ENCODE measurements around the gene PAMR1. TPM values are rescaled to one million over a fixed set of nuclear protein-coding genes. Genes with fewer than 3 reads are reported as not detected.
"Not testable (repeated sequence)": the region's sequence is repeated elsewhere in the genome, so short reads cannot be mapped to it uniquely, and the experiment has no call there.

Gene PAMR1
- total RNA-seq, 1 experiment from 2014 or later = not detected

- intact Hi-C loops (cut with micrococcal nuclease; ENCODE audit: unreplicated experiment) = no loop called here
- TF ChIP-seq, protein P1, sequence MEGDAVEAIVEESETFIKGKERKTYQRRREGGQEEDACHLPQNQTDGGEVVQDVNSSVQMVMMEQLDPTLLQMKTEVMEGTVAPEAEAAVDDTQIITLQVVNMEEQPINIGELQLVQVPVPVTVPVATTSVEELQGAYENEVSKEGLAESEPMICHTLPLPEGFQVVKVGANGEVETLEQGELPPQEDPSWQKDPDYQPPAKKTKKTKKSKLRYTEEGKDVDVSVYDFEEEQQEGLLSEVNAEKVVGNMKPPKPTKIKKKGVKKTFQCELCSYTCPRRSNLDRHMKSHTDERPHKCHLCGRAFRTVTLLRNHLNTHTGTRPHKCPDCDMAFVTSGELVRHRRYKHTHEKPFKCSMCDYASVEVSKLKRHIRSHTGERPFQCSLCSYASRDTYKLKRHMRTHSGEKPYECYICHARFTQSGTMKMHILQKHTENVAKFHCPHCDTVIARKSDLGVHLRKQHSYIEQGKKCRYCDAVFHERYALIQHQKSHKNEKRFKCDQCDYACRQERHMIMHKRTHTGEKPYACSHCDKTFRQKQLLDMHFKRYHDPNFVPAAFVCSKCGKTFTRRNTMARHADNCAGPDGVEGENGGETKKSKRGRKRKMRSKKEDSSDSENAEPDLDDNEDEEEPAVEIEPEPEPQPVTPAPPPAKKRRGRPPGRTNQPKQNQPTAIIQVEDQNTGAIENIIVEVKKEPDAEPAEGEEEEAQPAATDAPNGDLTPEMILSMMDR (IDR thresholded peaks at IDR 0.05; ENCODE audit: unreplicated experiment) = no peak
- Mint-ChIP-seq H3K27me3 (ENCODE audit: unreplicated experiment) (peaks cover 84% of the 10 kb centered on the region), H3K27ac (ENCODE audit: unreplicated experiment) (no peak overlapping the region), H3K4me1 (ENCODE audit: low read depth, unreplicated experiment) (no peaks in the 10 kb centered on the region), H3K36me3 (ENCODE audit: insufficient read depth, unreplicated experiment) (no peaks in the 10 kb centered on the region), H3K4me3 (ENCODE audit: low read depth, unreplicated experiment) (no peak overlapping the region), H3K9me3 (ENCODE audit: low read depth, unreplicated experiment) (no peaks in the 10 kb centered on the region)
- BruUV-seq (replicated peaks) = no TSS peak
- CTCF ChIA-PET = no interaction called here
- DNase-seq = no peak
Measured at GRCh38 chr11:35548925-35549561, 23.6 kb upstream of the PAMR1 start.

DNA sequence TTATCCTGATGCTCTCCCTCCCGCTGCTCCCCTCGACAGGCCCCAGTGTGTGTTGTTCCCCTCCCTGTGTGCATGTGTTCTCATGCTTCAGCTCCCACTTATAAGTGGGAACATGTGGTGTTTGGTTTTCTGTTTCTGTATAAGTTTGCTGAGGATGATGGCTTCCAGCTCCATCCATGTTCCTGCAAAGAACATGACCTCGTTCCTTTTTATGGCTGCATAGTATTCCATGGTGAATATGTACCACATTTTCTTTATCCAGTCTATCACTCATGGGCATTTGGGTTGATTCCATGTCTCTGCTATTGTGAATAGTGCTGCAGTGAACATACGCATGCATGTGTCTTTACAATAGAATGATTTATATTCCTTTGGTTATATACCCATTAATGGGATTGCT is 22.6 kb upstream of the PAMR1 start:
- H3K4me1 Mint-ChIP-seq (ENCODE audit: low read depth, unreplicated experiment); intact Hi-C loops (cut with micrococcal nuclease; ENCODE audit: unreplicated experiment); H3K4me3 Mint-ChIP-seq (ENCODE audit: low read depth, unreplicated experiment); H3K9me3 Mint-ChIP-seq (ENCODE audit: low read depth, unreplicated experiment); DNase-seq; CTCF ChIA-PET; H3K36me3 Mint-ChIP-seq (ENCODE audit: insufficient read depth, unreplicated experiment); H3K27ac Mint-ChIP-seq (ENCODE audit: unreplicated experiment); BruUV-seq (replicated peaks): not testable (repeated sequence)
- H3K27me3 Mint-ChIP-seq (ENCODE audit: unreplicated experiment) = peaks cover 75% of the 10 kb centered on the region

DNA sequence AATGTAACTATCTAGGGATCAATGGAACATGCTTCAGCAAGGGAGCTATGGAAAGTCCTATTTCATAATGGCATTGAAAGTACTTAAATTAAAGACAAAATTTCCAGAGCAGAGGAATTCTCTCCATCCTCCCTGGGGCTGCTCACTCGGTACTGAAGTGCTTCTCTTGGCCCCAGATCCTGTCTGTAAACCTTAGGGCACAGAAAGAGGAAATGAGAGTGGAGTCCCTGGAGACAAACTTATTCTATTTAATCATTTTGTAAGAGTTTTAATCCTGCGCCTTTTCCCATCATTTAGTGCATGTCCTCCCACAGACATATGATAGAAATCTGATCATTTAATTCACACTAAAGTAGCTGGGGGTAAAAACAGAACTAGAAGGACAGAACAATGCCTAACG is 20.9 kb upstream of the PAMR1 start:
- H3K9me3 Mint-ChIP-seq (ENCODE audit: low read depth, unreplicated experiment) = no peaks in the 10 kb centered on the region
- H3K4me1 Mint-ChIP-seq (ENCODE audit: low read depth, unreplicated experiment) = no peaks in the 10 kb centered on the region

DNA sequence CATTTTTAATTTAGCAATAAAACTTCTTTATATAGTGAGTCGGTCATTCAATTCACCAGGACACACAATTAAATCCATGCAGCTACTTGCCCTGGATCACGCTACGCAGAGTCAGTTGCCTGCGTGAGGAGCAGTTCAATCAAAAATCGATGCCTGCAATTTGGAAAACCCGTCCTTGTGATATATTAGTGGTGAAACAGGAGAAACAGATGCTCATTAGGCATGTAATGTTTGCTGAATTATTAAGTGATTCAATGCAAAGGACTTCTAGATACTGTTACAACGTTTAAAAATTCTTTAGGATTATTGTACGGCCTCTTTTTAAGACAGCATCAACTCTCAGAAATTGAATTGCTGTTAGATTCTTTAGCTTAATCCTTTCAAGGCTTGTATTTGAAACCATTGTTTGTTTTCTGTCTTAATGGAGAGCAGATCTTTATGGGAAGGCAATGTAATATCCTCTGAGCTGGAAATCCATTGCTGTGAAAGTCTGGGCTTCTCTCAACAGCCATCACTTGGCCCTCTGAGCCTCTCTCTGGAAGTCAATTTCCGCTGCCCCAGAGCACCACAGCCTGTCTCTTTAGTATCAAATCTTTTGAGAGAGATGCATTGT is 20.1 kb upstream of the PAMR1 start:
- no peaks in the 10 kb centered on the region for H3K4me1 Mint-ChIP-seq (ENCODE audit: low read depth, unreplicated experiment)
- TF ChIP-seq, protein P1 (IDR thresholded peaks at IDR 0.05; ENCODE audit: unreplicated experiment) = no peak
- no peak overlapping the region for H3K4me3 Mint-ChIP-seq (ENCODE audit: low read depth, unreplicated experiment)
- no peaks in the 10 kb centered on the region for H3K9me3 Mint-ChIP-seq (ENCODE audit: low read depth, unreplicated experiment)
- BruUV-seq (replicated peaks) = no TSS peak
- H3K27me3 Mint-ChIP-seq (ENCODE audit: unreplicated experiment) = peaks cover 71% of the 10 kb centered on the region
- H3K36me3 Mint-ChIP-seq (ENCODE audit: insufficient read depth, unreplicated experiment) = no peaks in the 10 kb centered on the region
- intact Hi-C loops (cut with micrococcal nuclease; ENCODE audit: unreplicated experiment) = no loop called here
- H3K27ac Mint-ChIP-seq (ENCODE audit: unreplicated experiment) = no peak overlapping the region
- CTCF ChIA-PET = no interaction called here
- DNase-seq = no peak

More for the DNA sequence above, 20.9 kb upstream of the PAMR1 start:
- CTCF ChIA-PET = no interaction called here
- Mint-ChIP-seq H3K27ac (ENCODE audit: unreplicated experiment) (no peak overlapping the region), H3K36me3 (ENCODE audit: insufficient read depth, unreplicated experiment) (no peaks in the 10 kb centered on the region), H3K4me3 (ENCODE audit: low read depth, unreplicated experiment) (no peak overlapping the region), H3K27me3 (ENCODE audit: unreplicated experiment) (peaks cover 71% of the 10 kb centered on the region)
- intact Hi-C loops (cut with micrococcal nuclease; ENCODE audit: unreplicated experiment) = no loop called here
- DNase-seq = no peak
- BruUV-seq (replicated peaks) = no TSS peak
- TF ChIP-seq, protein P1 (IDR thresholded peaks at IDR 0.05; ENCODE audit: unreplicated experiment) = no peak

GRCh38 chr11:35543481-35543880 is 18.1 kb upstream of the PAMR1 start:
- no peaks in the 10 kb centered on the region for H3K4me1 Mint-ChIP-seq (ENCODE audit: low read depth, unreplicated experiment)
- H3K9me3 Mint-ChIP-seq (ENCODE audit: low read depth, unreplicated experiment) = no peaks in the 10 kb centered on the region
- no peak for DNase-seq
- no peak overlapping the region for H3K4me3 Mint-ChIP-seq (ENCODE audit: low read depth, unreplicated experiment)
- H3K36me3 Mint-ChIP-seq (ENCODE audit: insufficient read depth, unreplicated experiment) = no peaks in the 10 kb centered on the region
- no TSS peak for BruUV-seq (replicated peaks)
- CTCF ChIA-PET = no interaction called here
- TF ChIP-seq, protein P1 (IDR thresholded peaks at IDR 0.05; ENCODE audit: unreplicated experiment) = no peak
- H3K27me3 Mint-ChIP-seq (ENCODE audit: unreplicated experiment) = peaks cover 71% of the 10 kb centered on the region
- intact Hi-C loops (cut with micrococcal nuclease; ENCODE audit: unreplicated experiment) = no loop called here
- no peak overlapping the region for H3K27ac Mint-ChIP-seq (ENCODE audit: unreplicated experiment)

Data from Calu3 (cell line).